GM18861 (cell line): ENCODE measurements around the gene GSTK1.
"Not testable (repeated sequence)": the region's sequence is repeated elsewhere in the genome, so short reads cannot be mapped to it uniquely, and the experiment has no call there.

Experiments used
- ATAC-seq: cut with Tn5 transposase; IDR thresholded peaks from one replicate; pipeline ENCODE4 v1.9.1; 2021; ENCODE audit not compliant: unreplicated experiment

The GSTK1 gene

DNA sequence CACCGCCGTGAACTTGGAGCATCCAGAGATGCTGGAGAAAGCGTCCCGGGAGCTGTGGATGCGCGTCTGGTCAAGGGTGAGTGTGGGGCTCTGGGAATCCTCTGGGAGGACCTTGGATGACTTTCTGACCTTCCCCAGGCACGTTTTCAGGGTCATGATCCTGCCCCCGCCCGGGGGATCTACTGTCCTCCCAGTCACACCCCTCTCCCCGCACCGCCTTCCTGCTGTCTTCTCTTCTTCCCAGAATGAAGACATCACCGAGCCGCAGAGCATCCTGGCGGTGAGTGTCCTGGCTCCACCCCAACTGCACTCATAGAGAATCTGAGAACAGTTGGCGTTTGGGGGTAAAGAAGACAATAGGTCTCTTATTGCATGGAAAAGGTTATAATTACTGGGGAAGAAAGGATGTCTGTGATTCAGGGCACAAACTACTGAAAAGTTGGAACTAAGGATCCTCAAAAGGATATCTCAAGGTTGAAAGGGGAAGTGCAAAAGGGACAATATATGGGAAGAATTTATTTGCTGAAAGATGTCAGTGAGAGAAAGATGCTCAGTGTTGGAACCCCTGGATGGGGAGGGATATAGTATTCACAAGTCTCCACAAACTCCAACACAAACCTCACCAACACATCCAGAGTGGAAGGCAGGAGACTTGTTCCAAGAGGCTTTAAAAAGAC, 1.9 kb downstream of the GSTK1 start:
- no peak for ATAC-seq

DNA sequence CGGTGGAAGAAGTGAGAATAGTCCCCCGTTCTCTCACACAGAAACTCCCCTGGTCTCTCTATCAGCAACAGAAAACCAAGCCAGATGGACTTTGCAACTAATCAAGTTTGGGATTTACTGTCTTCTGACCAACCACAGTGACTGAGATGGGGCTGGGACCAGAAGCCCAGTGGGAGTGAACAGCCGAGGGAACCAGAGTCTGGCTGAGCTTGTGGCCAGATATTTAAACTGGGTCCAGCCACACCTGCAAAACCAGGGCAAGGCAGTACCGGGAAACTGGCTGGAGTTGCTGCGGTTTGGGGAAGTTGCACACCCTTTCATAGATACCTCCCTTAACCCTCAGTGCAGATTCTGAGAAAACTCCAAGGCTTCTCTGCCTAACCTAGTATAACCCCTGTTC, 6.0 kb downstream of the GSTK1 start:
- no peak for ATAC-seq

DNA sequence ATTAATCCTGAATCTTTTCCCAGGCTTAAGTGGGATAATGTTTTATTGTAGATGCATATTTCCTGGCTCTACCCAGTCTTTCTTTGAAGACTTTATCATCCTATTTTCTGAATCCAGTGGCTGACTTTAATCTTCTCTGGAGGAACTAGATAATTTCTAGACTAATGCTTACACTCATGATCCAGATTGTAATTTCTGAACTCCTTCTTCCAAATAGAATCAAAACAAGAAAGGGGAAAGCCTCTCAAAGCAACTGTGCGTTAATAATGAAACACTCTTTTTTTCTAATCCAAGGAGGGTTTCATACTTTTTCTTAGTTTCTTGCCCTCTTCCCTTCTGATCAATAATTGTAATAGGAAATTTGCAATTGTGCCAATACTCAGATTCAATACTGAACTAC, 8.0 kb downstream of the GSTK1 start:
- ATAC-seq: no peak

DNA sequence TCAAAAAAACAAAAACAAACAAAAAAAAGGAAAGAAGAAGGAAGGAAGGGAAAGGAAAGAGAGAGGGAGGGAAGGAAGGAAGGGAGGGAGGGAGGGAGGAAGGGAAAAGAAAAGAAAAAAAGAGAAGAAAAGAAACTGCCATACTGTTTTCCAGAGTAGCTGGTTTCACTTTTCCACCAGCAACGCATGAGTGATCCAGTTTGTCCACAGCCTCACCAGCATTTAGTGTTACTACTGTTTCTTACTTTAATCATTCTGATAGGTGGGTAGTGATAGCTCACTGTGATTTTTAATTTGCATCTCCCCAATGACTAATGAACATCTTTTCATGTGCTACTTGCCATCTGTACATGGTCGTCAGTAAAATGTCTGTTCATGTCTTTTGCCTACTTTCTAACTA, 9.6 kb downstream of the GSTK1 start:
- ATAC-seq: no peak

GRCh38 chr7:143279186-143280098, 16.2 kb downstream of the GSTK1 start:
- ATAC-seq: no peak

GRCh38 chr7:143280160-143280559, 16.9 kb downstream of the GSTK1 start:
- ATAC-seq: no peak

DNA sequence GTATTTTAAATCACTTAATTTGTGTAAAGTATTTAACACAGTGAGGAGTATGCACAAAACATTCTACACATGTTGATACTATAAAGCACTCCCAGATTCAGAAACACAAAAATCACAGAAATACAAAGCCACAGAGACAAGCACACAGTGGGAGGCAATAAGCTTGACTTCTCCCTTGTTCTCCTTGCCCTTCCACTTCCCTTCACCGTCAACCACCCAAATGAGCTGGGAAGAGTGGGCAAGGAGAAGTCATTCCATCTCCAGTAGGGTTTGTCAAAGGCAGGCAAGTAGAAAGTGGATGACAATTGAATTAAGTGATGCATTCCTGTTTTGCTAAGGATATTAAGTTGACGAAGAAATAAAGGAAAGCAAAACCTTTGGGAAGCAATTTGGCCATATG, 17.3 kb downstream of the GSTK1 start:
- no peak for ATAC-seq

DNA sequence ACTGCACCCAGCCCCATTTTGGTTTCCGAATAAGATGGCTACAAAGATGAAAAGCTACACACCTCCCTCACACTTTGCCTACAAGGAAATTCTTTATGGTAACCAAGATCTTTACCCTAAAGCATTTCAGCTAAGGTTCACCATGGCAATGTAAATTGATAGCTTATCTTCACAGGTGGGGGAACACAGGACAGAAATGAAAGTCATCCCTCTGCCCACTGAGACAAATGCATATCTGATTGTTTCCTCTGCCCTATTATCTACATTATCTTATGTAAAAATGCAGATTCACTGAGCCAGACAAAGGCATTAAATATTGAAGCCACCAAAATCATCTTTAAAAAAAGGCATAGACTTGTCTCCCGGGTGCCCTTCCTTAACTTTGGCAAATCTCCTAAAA, 18.3 kb downstream of the GSTK1 start:
- ATAC-seq: no peak

DNA sequence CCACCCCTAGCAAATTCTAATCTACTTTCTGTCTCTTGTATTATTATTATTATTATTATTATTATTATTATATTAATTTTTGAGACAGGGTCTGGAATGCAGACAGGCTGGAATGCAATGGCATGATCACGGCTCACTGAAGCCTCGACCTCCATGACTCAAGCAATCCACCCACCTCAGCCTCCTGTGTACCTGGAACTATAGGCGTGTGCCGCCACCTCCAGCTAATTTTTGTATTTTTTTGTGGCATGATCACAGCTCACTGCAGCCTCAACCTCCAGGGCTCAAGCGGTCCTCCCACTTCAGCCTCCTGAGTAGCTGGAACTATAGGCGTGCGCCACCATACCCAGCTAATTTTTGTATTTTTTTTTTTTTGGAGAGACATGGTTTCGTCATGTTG, 18.9 kb downstream of the GSTK1 start:
- ATAC-seq: no peak

- no peak for ATAC-seq
These were observed 20.1 kb downstream of the GSTK1 start for GRCh38 chr7:143283381-143283780.

DNA sequence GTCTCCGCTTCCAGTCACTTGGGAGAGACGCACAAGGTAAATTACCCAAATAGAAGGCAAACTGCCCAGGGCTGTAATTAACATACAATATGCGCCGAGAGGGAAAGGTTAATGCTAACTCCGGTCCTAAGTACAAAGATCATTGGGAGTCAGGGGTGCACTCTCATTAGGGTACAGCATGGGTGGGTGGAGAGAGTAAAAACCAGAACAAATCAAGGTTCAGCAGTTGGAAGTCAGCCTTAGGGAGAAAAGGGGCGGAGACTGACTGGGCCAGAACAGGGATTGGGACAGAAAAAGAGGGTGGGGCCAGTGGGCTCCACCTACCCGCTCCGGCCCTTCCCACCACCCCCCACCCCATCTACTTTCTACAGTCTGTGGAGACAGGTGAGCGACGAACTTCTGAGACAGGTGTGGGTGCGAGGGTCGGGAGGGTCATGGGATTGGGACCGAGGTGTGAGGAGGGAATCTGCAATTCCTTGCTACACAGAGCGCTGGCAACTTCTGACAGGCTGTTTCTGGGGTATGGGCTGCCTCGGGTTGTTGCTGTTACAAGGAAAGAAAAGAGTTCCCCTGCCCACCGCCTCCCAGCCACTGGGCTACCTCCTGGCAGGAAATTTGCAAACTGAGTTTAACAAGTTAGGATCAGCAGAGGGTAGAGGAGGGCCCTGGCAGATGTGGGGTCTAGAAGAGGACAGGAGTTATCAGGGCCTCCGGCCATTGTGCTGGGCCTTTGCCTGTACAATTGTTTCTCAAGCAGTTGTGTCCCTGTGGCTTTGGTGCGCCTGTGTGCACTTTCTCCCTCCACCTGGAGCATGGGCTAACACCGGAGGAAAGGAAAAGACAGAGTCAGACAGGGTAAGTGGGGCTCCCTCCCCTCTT, 21.6 kb downstream of the GSTK1 start, which contains the start of gene TMEM139:
TSS of gene TMEM139 (plus strand) at position 368 of the 879 bp plus-strand sequence. CDS start 1,000 bp downstream, outside the sequence.
- no peak for ATAC-seq

DNA sequence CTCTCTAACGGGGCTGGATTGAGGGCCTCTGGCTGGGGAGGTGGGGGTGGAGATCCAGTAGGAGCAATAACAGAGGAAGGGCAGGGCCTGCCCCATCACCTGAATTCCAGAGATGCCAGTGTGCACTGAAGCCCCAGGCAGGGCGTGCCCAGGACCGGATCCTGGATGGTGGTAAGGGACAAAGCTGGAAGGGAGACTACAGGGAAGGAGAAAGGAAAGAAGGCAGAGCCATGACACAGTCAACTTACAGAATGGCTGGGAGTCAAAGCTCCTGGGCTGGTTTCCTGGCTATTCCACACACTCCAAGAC, 22.2 kb downstream of the GSTK1 start:
- no peak for ATAC-seq

GRCh38 chr7:143285806-143286521, 22.7 kb downstream of the GSTK1 start:
- ATAC-seq: no peak

DNA sequence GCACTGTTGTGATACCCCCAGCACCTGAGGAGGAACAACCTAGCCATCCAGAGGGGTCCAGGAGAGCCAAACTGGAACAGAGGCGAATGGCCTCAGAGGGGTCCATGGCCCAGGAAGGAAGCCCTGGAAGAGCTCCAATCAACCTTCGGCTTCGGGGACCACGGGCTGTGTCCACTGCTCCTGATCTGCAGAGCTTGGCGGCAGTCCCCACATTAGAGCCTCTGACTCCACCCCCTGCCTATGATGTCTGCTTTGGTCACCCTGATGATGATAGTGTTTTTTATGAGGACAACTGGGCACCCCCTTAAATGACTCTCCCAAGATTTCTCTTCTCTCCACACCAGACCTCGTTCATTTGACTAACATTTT, 23.3 kb downstream of the GSTK1 start:
- ATAC-seq: no peak

DNA sequence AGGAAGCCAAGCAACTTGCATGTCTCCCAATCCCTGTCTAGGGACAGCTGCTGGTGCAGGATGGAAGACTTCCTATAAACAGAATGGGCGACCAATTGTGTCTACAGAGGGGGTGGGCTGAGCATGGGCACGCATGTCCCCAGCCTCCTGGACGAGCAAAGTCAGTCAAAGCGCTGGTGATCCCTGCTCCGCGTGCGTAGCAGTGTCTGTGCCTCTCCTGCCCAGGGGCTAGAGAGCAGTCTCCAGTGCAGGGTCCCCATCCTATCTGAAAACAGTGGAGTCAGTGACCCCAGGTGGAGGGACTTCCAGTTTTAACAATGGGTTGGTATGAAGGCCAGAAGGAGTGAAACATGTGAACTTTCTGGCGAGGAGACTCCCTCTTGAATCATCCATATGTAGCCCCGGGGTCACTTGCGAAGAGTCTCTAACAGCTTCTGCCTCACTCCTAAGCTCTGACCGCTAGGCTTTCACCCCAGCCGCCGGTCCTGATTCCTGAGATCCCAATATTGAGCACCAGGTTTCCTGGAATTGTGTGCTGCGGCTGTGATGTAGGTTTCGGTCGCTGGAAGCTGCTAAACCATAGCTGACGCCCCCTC, 24.2 kb downstream of the GSTK1 start:
- no peak for ATAC-seq

DNA sequence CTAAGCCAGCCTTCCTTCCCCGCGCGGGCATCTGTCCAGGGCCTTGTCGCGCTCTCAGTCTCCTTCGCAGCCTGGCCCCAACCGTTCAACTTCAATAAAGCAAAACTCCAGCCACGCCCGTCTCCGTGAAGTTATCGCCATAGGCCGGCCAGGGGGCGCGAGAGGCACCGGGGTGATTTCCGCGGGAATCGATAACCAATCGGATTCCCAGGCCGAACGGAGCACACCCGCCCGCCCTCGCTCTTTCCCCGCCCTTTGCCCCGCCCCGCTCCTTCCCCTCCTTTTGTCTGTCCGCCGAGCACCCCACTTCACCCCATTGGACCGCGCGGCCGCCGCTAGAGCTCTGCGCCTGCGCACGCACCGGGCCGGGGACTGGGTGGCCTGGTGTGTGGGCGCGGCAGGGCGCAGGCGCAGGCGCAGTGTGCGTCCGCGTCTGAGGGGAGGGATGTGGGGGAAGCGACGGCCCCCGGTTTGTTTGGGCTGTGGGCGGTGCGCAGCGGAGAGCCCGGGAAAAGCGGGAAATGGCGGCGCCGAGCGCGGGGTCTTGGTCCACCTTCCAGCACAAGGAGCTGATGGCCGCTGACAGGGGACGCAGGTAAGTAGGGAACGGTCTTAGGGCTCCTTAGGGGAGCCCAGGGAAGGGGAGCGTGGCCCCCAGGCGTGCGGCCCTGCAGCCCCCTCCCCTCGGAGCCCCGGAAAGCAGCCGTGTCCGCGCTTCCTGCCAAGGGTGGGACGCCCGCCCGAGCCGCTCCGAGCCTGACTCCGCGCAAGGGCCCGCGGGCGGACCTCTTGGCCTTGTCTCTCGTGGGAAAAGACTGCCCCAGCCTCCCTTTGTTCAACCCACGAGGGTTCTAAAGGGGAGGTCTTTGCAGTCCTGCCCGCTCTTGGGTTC, 24.9 kb downstream of the GSTK1 start, which contains the start of gene CASP2:
TSS of gene CASP2 (plus strand) at position 417 of the 892 bp plus-strand sequence. CDS start at position 522, 105 bp downstream.
- peak; percentile 78 for ATAC-seq

GRCh38 chr7:143288836-143289235, 25.6 kb downstream of the GSTK1 start:
- ATAC-seq: no peak

GRCh38 chr7:143289421-143289820, 26.2 kb downstream of the GSTK1 start:
- no peak for ATAC-seq

GRCh38 chr7:143289888-143290287, 26.6 kb downstream of the GSTK1 start:
- not testable (repeated sequence) for ATAC-seq
